Measurements from ENCODE around the gene DISC1. TPM values are rescaled to one million over a fixed set of nuclear protein-coding genes. Genes with fewer than 3 reads are reported as not detected.

DISC1 gene
- total and polyA plus RNA-seq, 2 experiments from 2014 or later: 2.1 to 6.5 TPM

- TF ChIP-seq ZNF462 (CRISPR knock-in tag; IDR thresholded peaks at IDR 0.05) (no peak), EZH2phosphoT487 (IDR thresholded peaks at IDR 0.05; ENCODE audit: unreplicated experiment) (no peak), NANOG (IDR thresholded peaks at IDR 0.05; ENCODE audit: borderline replicate concordance) (no peak), POLR2AphosphoS5 (IDR thresholded peaks at IDR 0.05; ENCODE audit: low read depth) (no peak)
Observed at GRCh38 chr1:231767471-231767870, 140.9 kb downstream of the DISC1 start (continued).

- Histone ChIP-seq H3K27me3 (ENCODE audit: insufficient read depth) (no peaks in the 10 kb centered on the region), H2AFZ (no peak overlapping the region), H3K9me2 (ENCODE audit: insufficient read depth) (no peaks in the 10 kb centered on the region), H3K4me2 (no peak overlapping the region), H3K4me3 (no peak overlapping the region), H3K36me3 (ENCODE audit: insufficient read depth) (no peaks in the 10 kb centered on the region), H3F3A (replicated peaks; ENCODE audit: low read depth) (no peaks in the 10 kb centered on the region), H4K20me1 (replicated peaks; ENCODE audit: insufficient read depth) (no peaks in the 10 kb centered on the region), H3K79me2 (replicated peaks; ENCODE audit: insufficient read depth) (no peaks in the 10 kb centered on the region), H3K4me1 (ENCODE audit: insufficient read depth) (no peaks in the 10 kb centered on the region), H3K27ac (ENCODE audit: low read depth) (no peak overlapping the region)
- Mint-ChIP-seq H3K27ac (no peak overlapping the region), H3K27me3 (ENCODE audit: insufficient read depth, low read depth, poor library complexity) (peaks cover 7% of the 10 kb centered on the region), H3K4me3 (no peak overlapping the region), H3K36me3 (ENCODE audit: low read depth) (no peaks in the 10 kb centered on the region; the same call in 2 of the 3 replicates), H3K4me1 (peaks cover 15% of the 10 kb centered on the region), H3K9me3 (no peaks in the 10 kb centered on the region)
- no peak for TF ChIP-seq REST (IDR thresholded peaks at IDR 0.05; ENCODE audit: unreplicated experiment)
- no peak for TF ChIP-seq EZH2phosphoT487 (IDR thresholded peaks at IDR 0.05; ENCODE audit: unreplicated experiment)
- TF ChIP-seq JUNB (IDR thresholded peaks at IDR 0.05; ENCODE audit: unreplicated experiment): no peak
- ATAC-seq (no peak), DNase-seq (ENCODE audit: low spot score) (no peak)
Observed at GRCh38 chr1:231768416-231768815, 141.8 kb downstream of the DISC1 start.
